Subcutaneous adipose tissue (tissue), 4 donors: ENCODE results near the gene MARCHF5. TPM values are rescaled to one million over a fixed set of nuclear protein-coding genes. Genes with fewer than 3 reads are reported as not detected.

ENCODE experiments used
- total RNA-seq, 4 donors: library from RNA; depleted of rRNA; stranded (reverse); fragments of >200 nt; gene quantifications; one replicate each; pipeline ENCODE4 v1.1.0, GENCODE V29; 2016
- TF ChIP-seq, protein P1 (sequence below): fragments of 450-650 bp; IDR thresholded peaks from one replicate; pipeline ENCODE4 v1.5.1; 2016; ENCODE audit warnings: low read depth, mild to moderate bottlenecking, control low read depth, antibody characterized with exemption, moderate library complexity

The MARCHF5 gene
- total RNA-seq, 4 donors from 2014 or later = 25.2 to 36.2 (median 31.7) TPM

DNA sequence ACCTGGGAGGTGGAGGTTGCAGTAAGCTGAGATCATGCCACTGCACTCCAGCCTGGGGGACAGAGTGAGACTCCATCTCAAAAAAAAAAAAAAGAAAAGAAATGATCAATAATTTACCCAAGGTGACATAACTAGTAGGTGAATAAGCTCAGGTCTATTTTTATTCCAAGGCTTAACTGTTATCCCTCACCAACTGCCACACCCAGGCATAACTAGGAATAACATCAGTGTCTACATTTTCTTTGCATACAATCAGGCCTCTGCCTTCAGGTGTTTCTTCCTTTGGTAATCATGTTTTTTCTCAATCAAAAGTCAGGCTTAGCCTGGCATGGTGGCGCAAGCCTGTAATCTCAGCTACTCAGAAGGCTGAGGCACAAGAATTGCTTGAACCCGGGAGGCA, 26.7 kb upstream of the MARCHF5 start:
- TF ChIP-seq, protein P1, sequence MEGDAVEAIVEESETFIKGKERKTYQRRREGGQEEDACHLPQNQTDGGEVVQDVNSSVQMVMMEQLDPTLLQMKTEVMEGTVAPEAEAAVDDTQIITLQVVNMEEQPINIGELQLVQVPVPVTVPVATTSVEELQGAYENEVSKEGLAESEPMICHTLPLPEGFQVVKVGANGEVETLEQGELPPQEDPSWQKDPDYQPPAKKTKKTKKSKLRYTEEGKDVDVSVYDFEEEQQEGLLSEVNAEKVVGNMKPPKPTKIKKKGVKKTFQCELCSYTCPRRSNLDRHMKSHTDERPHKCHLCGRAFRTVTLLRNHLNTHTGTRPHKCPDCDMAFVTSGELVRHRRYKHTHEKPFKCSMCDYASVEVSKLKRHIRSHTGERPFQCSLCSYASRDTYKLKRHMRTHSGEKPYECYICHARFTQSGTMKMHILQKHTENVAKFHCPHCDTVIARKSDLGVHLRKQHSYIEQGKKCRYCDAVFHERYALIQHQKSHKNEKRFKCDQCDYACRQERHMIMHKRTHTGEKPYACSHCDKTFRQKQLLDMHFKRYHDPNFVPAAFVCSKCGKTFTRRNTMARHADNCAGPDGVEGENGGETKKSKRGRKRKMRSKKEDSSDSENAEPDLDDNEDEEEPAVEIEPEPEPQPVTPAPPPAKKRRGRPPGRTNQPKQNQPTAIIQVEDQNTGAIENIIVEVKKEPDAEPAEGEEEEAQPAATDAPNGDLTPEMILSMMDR = no peak

DNA sequence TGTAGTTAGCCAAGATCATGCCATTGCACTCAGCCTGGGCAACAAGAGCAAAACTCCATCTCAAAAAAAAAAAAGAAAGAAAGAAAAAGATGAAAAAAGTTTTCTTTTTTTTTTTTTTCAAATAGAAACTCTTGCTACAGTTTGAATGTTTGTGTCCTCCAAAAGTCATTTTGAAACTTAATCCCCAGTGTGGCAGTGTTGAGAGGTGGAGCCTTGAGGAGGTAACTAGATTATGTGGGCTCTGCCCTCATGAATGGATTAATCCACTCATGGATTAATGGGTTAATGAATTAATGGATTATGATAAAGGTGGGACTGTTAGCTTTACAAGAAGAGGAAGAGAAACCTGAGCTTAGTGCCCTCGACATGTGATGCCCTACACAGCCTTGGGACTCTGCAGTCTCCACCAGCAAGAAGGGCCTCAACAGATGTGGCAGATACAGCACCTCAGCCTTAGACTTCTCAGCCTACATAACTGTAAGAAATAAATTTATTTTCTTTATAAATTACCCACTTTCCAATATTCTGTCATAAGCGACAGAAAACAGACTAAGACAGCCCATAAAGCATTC, 25.2 kb upstream of the MARCHF5 start:
- TF ChIP-seq, protein P1 = no peak

DNA sequence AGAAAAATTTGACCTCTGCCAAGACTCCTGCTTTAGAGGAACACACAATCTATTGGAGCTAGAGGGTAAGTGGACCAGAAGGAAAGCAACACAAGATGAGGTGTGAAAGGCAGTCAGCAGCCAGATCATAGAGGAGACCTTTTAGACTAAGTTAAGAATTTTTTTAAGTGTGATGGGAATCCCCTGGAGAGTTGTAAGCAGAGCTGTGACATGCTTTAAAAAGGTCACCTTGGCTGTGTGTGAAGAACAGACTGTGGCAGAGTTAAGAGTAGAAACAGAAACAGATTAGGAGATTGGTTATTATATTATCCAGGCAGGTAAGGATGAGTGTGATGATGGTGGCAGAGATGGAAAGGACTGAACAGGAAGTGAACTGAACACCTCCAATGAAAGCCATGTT, 23.6 kb upstream of the MARCHF5 start:
- TF ChIP-seq, protein P1 = no peak

- TF ChIP-seq, protein P1 = no peak
Observed at GRCh38 chr10:92268748-92269147, 22.2 kb upstream of the MARCHF5 start.

- TF ChIP-seq, protein P1 = no peak
Observed at GRCh38 chr10:92274071-92274470, 16.9 kb upstream of the MARCHF5 start.

DNA sequence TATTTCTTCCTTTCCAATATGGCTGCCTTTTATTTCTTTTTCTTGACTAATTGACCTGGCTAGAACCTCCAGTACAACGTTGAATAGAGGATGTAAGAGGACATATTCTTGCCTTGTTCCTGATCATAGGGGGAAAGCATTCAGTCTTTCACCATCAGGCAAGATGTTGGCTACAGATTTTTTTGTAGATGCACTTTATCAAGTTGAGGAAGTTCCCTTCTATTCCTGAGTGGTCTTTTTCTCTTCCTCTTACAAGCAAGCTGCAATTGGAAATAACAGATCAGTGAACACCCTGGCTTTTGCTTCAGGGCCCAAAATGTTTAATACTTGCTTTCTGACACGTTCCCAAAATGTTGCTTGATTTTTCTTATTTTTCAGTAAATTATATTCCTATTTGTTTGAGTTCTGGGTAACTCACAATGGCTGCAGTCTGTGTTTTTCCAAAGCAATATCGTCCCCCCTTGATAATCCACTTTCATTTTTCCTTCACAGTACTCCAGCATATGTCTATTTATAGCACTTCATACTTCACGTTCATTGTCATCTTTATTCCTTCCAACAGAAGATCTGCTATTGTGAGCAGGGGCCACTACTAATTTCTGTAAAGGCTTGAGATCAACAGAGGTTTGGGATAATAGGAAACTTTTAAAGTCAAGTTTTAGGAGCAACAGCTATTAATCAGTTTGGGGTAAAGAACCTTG, 11.8 kb upstream of the MARCHF5 start:
- TF ChIP-seq, protein P1 = no peak

- TF ChIP-seq, protein P1 = no peak
Observed at GRCh38 chr10:92284112-92284704, 6.8 kb upstream of the MARCHF5 start.
